DMS 273 (cell line): ENCODE measurements around the gene TRMT112.

Source experiments
- DNase-seq: peaks from one replicate; lab custom pipeline; 2025; ENCODE audit not compliant: unreplicated experiment; lab: John Stamatoyannopoulos, UW

TRMT112 gene

GRCh38 chr11:64351136-64351631 lies 33.8 kb upstream of the TRMT112 start:
- DNase-seq: no peak

DNA sequence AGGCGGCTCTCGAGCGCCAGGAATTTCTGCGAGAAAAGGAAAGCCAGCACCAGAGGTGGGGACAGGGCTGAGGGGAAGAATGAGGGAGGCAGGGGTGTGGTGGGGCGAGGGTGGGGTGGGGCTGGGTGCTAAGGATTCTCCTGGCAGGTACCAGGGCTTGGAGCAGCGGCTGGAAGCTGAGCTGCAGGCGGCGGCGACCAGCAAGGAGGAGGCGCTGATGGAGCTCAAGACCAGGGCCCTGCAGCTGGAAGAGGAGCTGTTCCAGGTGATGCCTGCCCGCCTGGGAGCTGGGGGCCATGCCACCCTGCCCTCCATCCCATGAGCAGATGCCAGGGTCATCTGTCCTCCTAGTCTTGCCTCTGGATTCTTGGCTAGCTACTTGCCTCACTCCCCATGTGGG lies 32.0 kb upstream of the TRMT112 start:
- DNase-seq: no peak

GRCh38 chr11:64349025-64349387 lies 31.6 kb upstream of the TRMT112 start:
- no peak for DNase-seq

DNA sequence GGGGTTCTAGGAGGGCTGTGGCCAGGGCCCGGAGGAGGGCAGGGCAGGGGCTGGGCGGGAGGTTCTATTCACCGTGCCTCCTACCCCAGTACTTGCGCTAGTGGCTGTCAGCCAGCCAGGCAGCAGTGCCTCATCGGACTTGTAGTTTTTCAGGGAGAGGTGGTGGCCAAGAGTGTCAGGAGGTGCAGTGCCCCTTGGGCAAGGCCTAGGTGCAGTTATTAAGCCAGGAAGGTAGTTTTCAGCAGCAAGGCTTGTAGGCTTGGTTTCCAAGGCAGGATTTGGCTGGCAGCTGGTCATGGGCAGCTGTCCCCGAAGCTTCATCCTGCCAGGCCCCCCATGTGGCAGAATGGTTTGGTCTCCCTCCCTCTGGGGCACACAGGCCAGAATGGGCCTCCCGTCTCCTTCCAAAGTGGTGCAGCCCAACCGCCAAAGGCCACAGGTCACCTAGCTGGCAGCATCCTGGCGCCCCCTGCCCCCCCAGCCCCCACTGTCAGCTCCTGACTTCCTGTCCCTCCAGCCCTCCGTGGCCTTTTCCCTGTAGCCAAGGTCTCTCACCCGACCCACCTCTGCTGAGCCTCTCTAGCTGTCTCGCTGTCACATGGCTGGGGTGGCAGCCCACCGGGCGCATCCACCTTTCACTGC lies 31.1 kb upstream of the TRMT112 start:
- DNase-seq: peak; percentile 76

DNA sequence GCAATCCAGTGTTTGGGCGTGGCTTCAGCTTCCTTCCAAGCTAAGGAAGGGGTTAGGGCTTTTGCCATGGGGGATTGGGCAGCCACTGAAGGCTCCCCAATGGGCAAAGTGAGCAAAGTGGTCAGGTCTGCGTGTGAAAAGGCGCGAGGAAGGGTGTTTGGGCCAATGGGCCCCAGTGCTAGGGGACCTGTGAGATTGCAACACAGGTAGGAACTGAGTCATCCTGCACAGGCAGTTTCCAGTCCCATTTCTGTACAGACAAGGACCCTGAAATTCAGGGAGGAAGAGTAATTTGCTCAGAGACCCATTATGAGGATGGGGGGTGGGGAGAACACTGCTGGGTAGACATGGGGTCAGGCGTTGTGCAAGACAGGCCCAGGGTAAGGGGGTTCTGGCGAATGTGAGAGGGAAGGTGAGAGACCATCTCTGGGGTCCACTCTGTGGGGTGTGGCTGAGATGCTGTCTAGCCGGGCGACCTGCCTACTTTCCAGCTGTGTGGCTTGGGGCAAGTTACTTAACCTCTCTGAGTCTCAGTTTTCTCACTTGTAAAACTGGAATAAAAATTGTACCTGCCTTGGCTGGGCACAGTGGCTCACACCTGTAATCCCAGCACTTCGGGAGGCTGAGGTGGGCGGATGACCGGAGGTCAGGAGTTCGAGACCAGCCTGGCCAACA lies 30.0 kb upstream of the TRMT112 start:
- no peak for DNase-seq

DNA sequence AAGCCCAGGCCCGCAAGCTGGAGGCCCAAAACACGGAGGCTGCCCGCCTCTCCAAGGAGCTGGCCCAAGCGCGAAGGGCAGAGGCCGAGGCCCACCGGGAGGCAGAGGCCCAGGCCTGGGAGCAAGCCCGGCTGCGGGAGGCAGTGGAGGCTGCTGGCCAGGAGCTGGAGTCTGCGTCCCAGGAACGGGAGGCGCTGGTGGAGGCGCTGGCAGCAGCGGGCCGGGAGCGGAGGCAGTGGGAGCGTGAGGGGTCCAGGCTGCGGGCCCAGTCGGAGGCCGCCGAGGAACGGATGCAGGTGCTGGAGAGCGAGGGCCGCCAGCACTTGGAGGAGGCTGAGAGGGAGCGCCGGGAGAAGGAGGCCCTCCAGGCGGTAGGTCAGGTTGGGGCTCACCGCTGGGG lies 27.4 kb upstream of the TRMT112 start:
- DNase-seq: no peak

DNA sequence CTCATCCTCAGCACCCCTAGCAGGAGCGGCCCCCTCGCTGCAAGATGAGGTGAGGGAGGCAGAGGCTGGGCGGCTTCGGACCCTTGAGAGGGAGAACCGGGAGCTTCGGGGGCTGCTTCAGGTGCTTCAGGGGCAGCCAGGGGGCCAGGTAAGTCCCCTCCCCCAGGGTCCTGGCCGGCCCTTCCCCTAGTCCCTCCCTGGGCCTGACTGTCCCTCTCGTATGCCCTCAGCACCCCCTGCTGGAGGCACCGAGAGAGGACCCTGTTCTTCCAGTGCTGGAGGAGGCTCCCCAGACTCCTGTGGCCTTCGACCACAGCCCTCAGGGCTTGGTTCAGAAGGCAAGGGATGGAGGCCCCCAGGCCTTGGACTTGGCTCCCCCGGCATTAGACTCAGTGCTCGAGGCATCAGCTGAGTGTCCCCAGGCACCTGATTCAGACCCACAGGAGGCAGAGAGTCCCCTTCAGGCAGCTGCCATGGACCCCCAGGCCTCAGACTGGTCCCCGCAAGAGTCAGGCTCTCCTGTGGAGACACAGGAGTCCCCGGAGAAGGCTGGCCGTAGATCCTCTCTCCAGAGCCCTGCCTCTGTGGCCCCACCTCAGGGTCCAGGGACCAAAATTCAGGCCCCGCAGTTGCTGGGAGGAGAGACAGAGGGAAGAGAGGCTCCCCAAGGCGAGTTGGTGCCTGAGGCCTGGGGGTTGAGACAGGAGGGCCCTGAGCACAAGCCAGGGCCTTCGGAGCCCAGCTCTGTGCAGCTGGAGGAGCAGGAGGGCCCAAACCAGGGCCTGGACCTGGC lies 26.6 kb upstream of the TRMT112 start:
- peak; percentile 57 for DNase-seq

- DNase-seq: peak; percentile 30
Observed at GRCh38 chr11:64342869-64343745, 25.7 kb upstream of the TRMT112 start.

DNA sequence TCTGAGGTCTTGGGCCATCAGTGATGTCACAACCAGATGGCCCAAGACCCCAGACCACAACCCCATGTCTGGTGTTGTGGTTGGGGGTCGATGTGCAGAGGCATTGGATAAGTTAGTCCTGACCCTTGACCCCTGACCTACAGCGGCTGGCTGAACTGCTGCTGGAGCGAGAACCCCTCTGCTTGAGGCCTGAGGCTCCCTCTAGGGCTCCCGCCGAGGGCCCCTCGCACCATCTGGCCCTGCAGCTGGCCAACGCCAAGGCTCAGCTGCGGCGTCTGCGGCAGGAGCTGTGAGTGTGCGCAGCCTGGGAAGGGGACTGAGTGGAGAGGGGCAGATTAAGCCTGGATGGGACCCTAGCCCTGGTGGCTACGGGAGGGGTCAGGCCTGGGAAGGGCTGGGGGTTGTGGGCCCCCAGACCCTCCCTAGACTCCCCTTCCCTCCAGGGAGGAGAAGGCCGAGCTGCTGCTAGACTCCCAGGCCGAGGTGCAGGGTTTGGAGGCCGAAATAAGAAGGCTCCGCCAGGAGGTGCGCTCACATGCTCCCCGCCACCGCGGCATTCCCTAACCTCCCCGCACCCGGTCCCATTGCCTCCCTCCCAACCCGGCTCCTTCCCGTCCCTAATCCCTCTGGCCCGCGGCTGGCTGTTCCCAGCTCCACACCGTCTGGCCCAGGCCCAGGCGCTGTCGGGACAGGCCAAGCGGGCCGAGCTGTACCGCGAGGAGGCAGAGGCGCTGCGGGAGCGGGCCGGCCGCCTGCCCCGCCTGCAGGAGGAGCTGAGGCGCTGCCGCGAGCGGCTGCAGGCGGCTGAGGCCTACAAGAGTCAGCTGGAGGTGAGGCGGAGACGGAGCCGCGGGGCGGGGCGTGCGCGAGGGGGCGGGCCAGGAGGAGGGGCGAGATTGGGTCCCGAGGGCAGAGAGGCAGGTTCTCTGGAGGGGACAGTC lies 24.8 kb upstream of the TRMT112 start:
- peak; percentile 94 for DNase-seq

DNA sequence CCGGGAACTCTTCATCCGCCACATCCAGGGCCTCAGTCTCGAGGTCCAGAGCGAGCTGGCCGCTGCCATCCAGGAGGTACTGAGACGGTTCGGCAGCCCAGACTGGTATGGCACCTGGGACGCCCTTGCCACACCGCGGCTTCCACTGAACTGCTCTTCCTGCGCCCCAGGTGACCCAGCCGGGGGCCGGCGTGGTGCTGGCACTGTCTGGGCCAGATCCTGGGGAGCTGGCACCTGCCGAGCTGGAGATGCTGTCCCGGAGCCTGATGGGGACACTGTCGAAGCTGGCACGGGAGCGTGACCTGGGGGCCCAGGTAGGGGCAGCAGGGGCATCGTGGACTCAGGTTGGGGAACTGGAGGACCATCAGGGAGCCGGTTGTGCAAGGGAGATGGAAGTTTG lies 24.1 kb upstream of the TRMT112 start:
- no peak for DNase-seq

- DNase-seq: no peak
Observed at GRCh38 chr11:64340671-64341335, 23.4 kb upstream of the TRMT112 start.

GRCh38 chr11:64339754-64340408 lies 22.5 kb upstream of the TRMT112 start, which contains the start of gene CCDC88B:
CCDC88B (plus strand) TSS chr11:64340204; CDS start chr11:64340267, 63 bp downstream.
- no peak for DNase-seq

GRCh38 chr11:64339286-64339685 lies 21.9 kb upstream of the TRMT112 start:
- no peak for DNase-seq

DNA sequence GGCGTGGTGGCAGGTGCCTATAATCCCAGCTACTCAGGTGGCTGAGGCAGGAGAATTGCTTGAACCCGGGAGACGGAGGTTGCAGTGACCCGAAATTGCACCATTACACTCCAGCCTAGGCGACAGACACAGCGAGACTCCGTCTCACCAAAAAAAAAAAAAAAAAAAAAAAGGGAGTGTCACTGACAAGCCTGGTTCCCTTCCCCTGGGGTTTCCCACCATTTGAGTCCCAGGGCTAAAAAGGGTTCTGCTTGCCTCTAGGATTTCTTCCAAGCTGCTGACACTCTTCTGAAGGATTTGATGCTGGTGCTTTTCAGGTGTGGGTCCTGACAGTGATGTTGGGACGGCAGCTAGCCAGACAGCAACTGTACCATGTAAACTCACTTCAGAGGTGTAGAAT lies 21.4 kb upstream of the TRMT112 start:
- no peak for DNase-seq

DNA sequence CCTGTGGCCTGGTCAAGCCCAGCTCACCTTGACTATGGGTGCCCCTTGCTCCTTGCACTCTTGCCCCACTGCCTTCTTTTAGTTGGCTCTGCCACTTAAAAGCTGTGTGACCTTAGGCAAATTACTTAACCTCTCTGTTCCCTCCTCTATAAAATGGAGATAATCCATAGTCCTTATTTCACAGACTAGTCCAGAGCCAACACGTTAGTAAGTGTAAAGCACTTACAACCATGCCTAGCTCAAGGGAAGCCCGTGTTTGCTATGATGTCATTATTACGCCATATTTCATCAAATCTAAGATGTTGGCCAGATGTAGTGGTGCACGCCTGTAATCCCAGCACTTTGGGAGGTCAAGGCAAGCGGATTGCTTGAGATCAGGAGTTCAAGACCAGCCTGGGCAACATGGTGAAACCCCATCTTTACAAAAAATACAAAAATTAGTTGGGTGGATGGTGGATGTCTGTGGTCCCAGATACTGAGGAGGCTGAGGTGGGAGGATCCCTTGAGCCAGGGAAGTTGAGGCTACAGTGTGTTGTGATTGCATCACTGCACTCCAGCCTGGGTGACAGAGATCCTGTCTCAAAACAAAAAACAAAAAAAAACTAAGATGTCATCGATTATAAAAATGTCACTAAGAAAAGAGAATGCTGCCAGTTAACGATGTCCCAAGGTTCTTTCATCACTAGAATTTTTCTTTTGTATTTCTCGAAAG lies 20.3 kb upstream of the TRMT112 start:
- DNase-seq: no peak

DNA sequence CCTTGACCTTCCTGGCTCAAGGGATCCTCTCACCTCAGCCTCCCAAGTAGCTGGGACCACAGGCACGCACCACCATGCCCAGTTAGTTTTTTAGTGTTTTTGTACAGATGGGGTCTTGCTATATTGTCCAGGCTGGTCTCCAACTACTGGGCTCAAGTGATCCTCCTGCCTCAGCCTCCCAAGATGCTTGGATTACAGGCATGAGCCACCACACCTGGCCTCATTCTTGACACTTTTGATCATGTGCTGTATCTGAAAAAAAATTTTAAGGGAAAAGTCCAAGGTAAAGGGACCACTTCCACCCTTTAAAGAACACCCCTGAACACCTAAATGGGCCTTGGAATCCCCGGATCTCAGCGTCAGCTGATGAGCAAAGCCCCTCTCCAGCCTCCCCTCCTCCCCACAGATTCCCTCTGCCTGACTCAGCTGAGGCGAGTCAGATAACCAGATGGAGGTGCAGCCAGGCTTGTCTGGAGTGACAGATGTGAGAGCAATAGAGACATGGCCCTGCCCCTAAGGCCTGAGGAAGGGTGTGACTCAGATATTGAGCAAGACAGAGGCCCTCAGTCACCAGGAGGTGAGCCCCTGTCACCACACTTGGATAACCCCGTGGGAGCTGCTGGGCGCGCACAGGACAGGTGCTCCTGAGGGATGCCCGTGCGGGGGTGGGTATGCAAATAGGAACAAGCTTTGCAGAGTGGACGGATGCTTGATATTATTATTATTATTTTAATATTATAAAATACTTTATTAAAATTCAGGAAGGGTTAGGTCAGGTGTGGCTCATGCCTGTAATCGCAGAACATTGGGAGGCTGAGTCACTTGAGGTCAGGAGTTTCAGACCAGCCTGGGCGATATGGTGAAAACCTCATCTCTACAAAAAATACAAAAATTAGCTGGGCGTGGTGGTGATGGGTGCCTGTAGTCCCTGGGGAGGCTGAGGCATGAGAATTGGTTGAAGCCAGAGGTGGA lies 17.7 kb upstream of the TRMT112 start:
- peak; percentile 96 for DNase-seq

DNA sequence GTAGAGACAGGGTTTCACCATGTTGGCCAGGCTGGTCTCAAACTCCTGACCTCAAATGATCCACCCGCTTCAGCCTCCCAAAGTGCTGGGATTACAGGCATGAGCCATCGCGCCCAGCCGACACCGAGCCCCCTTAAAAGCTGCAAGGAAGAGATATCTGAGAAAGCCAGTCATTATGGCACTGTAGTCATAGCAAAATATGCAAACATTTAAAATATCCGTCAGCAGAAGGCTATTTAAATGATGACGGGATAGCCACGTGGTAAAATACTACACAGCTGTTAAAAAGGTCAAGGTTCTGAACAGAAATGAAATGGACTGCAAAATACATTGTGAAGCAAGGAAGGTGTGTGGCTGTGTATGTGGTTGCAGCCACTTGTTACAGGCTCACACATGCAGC lies 16.2 kb upstream of the TRMT112 start:
- DNase-seq: no peak
